Measurements from ENCODE around the gene KCNK16. TPM values are rescaled to one million over a fixed set of nuclear protein-coding genes. Genes with fewer than 3 reads are reported as not detected.

Gene KCNK16
- total RNA-seq, 1 experiment from 2014 or later = not detected

DNA sequence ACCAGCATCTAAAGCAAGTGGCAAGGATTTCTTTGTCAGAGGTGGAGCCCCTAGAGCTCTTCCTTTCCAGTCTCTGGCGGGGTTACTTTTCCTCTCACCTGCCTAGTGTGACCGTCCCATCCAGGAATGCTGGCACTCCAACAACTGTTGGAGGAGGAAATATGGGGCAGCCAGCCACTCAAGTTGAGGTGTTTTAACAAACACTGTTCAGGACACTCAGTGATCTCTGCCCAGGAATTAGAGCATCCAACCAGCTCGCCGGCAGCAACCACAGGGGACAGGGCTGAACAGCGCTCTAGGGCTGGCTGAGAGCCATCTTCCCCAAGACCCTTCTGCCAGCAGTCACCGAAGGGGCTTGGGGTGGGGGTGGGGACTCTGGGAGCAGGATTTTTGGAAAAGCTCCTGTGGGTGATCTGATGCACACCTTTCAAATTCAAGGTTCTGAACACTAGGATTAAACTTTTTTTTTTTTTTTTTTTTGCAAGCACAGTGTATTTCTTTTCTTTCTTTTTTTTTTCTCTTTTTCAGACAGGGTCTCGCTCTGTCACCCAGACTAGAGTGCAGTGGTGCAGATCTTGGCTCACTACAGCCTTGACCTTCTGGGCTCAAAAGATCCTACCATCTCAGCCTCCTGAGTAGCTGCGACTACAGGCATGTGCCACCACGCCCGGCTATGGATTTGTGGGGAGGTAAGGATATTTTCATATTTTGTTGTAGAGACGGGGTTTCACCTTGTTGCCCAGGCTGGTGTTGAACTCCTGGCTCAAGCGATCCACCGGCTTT lies 28.4 kb upstream of the KCNK16 start:
- H3K27me3 ChIP-seq (ENCODE audit: control insufficient read depth, insufficient read depth, low read length) = no peaks in the 10 kb centered on the region
- ATAC-seq = no peak
- ChIA-PET POLR2A (interaction anchor here (0.6 kb wide), 2 partner anchors 35 to 120 kb away, joined by 3 to 4 read pairs; no protein-coding TSS in a partner anchor), CTCF (interaction anchor here (0.7 kb wide), 1 partner anchor 29 kb away, joined by 11 read pairs; no protein-coding TSS in a partner anchor)
- TF ChIP-seq REST (IDR thresholded peaks at IDR 0.05; ENCODE audit: insufficient read depth in 1 of 2, low read depth in 2 of 2, low read length in 1 of 2) (no peak), TCF7L2 (IDR thresholded peaks at IDR 0.05; ENCODE audit: low read depth, low read length) (no peak), POLR2AphosphoS5 (IDR thresholded peaks at IDR 0.05; ENCODE audit: low read depth, low read length) (no peak), CTCF (IDR thresholded peaks at IDR 0.05) (no peak), SIN3A (IDR thresholded peaks at IDR 0.05; ENCODE audit: borderline replicate concordance, insufficient read depth, low read depth, low read length) (no peak)
- intact Hi-C loops (cut with micrococcal nuclease; ENCODE audit: unreplicated experiment) (no loop called here), in situ Hi-C loops (cut with HindIII; ENCODE audit: low pct_unique_long_range_greater_than_20kb, low sequenced_read_pairs) (no loop called here)
- H3K4me1 ChIP-seq (ENCODE audit: control insufficient read depth, insufficient read depth, low read length) = no peaks in the 10 kb centered on the region
- H3K36me3 ChIP-seq (ENCODE audit: control insufficient read depth, insufficient read depth, low read length) = no peaks in the 10 kb centered on the region
- H3K9me3 ChIP-seq (ENCODE audit: control insufficient read depth, insufficient read depth, low read depth, low read length) = no peaks in the 10 kb centered on the region
- no peak overlapping the region for H3K4me3 ChIP-seq (ENCODE audit: low read depth in 2 of 2, low read length in 2 of 2)
- no peak for DNase-seq (ENCODE audit: low read depth, low spot score)
- no peak overlapping the region for H3K27ac ChIP-seq (ENCODE audit: low read length)
- BruUV-seq (replicated peaks) = no TSS peak

GRCh38 chr6:39348740-39349139 lies 26.2 kb upstream of the KCNK16 start:
- BruUV-seq (replicated peaks) = no TSS peak
- in situ Hi-C loops (cut with HindIII; ENCODE audit: low pct_unique_long_range_greater_than_20kb, low sequenced_read_pairs) = no loop called here
- CTCF ChIA-PET = interaction anchor here (0.6 kb wide), 1 partner anchor 229 kb away, joined by 6 read pairs; no protein-coding TSS in a partner anchor

More at GRCh38 chr6:39348740-39349139, 26.2 kb upstream of the KCNK16 start:
- Histone ChIP-seq H3K27ac (ENCODE audit: low read length) (no peak overlapping the region), H3K36me3 (ENCODE audit: control insufficient read depth, insufficient read depth, low read length) (no peaks in the 10 kb centered on the region), H3K27me3 (ENCODE audit: control insufficient read depth, insufficient read depth, low read length) (no peaks in the 10 kb centered on the region), H3K4me1 (ENCODE audit: control insufficient read depth, insufficient read depth, low read length) (no peaks in the 10 kb centered on the region), H3K4me3 (ENCODE audit: low read depth in 2 of 2, low read length in 2 of 2) (no peak overlapping the region), H3K9me3 (ENCODE audit: control insufficient read depth, insufficient read depth, low read depth, low read length) (no peaks in the 10 kb centered on the region)
- intact Hi-C loops (cut with micrococcal nuclease; ENCODE audit: unreplicated experiment) = no loop called here
- no peak for DNase-seq (ENCODE audit: low read depth, low spot score)
- POLR2A ChIA-PET = interaction anchor here (0.6 kb wide), 1 partner anchor 799 kb away, joined by 9 read pairs; no protein-coding TSS in a partner anchor
- TF ChIP-seq CTCF (IDR thresholded peaks at IDR 0.05) (no peak), REST (IDR thresholded peaks at IDR 0.05; ENCODE audit: insufficient read depth in 1 of 2, low read depth in 2 of 2, low read length in 1 of 2) (no peak), SIN3A (IDR thresholded peaks at IDR 0.05; ENCODE audit: borderline replicate concordance, insufficient read depth, low read depth, low read length) (no peak), POLR2AphosphoS5 (IDR thresholded peaks at IDR 0.05; ENCODE audit: low read depth, low read length) (no peak), TCF7L2 (IDR thresholded peaks at IDR 0.05; ENCODE audit: low read depth, low read length) (no peak)
- ATAC-seq = no peak
